ENCODE measurements around the gene C2CD2. TPM values are rescaled to one million over a fixed set of nuclear protein-coding genes. Genes with fewer than 3 reads are reported as not detected.

C2CD2 gene
- total and polyA plus RNA-seq, 2 experiments from 2014 or later, result 4.5 to 16.2 TPM

DNA sequence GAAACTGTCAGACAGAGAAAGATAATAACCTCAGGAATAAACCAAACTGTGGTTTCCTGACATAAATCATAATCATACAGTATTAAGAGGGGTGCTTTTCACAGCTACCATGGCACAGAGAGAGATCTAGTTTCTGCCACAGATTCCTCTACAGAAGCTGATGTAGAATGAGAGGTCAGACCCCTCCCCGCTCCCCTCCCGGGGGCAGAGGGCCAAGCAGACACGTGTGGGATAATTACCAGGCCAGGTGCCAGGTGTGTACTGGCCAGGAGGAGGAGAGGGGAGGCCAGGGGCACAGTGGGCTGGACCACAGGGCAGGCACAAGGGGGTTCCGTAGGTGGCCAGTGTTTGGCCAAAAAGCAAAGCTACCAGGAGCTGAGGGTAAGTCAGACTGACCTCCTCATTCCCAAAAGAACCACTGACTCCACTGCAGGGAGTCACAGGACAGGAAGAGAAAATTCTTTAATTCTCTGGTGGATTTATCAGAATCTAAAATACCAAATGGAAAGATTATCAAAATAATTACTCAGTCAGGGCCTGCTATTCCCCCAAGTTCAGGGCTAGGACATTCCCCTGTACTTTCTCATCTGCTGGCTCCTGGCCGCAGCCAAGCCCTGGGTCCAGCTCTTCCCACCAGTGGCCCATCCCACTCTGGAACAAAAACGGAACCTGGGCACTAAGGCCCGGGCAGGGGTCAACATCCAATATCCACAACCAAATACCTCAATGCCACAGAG lies 30.0 kb downstream of the C2CD2 start (continued):
- TF ChIP-seq, protein P1, sequence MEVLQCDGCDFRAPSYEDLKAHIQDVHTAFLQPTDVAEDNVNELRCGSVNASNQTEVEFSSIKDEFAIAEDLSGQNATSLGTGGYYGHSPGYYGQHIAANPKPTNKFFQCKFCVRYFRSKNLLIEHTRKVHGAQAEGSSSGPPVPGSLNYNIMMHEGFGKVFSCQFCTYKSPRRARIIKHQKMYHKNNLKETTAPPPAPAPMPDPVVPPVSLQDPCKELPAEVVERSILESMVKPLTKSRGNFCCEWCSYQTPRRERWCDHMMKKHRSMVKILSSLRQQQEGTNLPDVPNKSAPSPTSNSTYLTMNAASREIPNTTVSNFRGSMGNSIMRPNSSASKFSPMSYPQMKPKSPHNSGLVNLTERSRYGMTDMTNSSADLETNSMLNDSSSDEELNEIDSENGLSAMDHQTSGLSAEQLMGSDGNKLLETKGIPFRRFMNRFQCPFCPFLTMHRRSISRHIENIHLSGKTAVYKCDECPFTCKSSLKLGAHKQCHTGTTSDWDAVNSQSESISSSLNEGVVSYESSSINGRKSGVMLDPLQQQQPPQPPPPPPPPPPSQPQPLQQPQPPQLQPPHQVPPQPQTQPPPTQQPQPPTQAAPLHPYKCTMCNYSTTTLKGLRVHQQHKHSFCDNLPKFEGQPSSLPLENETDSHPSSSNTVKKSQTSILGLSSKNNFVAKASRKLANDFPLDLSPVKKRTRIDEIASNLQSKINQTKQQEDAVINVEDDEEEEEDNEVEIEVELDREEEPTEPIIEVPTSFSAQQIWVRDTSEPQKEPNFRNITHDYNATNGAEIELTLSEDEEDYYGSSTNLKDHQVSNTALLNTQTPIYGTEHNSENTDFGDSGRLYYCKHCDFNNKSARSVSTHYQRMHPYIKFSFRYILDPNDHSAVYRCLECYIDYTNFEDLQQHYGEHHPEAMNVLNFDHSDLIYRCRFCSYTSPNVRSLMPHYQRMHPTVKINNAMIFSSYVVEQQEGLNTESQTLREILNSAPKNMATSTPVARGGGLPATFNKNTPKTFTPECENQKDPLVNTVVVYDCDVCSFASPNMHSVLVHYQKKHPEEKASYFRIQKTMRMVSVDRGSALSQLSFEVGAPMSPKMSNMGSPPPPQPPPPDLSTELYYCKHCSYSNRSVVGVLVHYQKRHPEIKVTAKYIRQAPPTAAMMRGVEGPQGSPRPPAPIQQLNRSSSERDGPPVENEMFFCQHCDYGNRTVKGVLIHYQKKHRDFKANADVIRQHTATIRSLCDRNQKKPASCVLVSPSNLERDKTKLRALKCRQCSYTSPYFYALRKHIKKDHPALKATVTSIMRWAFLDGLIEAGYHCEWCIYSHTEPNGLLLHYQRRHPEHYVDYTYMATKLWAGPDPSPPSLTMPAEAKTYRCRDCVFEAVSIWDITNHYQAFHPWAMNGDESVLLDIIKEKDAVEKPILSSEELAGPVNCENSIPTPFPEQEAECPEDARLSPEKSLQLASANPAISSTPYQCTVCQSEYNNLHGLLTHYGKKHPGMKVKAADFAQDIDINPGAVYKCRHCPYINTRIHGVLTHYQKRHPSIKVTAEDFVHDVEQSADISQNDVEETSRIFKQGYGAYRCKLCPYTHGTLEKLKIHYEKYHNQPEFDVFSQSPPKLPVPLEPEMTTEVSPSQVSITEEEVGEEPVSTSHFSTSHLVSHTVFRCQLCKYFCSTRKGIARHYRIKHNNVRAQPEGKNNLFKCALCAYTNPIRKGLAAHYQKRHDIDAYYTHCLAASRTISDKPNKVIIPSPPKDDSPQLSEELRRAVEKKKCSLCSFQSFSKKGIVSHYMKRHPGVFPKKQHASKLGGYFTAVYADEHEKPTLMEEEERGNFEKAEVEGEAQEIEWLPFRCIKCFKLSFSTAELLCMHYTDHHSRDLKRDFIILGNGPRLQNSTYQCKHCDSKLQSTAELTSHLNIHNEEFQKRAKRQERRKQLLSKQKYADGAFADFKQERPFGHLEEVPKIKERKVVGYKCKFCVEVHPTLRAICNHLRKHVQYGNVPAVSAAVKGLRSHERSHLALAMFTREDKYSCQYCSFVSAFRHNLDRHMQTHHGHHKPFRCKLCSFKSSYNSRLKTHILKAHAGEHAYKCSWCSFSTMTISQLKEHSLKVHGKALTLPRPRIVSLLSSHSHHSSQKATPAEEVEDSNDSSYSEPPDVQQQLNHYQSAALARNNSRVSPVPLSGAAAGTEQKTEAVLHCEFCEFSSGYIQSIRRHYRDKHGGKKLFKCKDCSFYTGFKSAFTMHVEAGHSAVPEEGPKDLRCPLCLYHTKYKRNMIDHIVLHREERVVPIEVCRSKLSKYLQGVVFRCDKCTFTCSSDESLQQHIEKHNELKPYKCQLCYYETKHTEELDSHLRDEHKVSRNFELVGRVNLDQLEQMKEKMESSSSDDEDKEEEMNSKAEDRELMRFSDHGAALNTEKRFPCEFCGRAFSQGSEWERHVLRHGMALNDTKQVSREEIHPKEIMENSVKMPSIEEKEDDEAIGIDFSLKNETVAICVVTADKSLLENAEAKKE (CRISPR knock-in tag; IDR thresholded peaks at IDR 0.05), result no peak
- no peak for TF ChIP-seq POLR2AphosphoS5 (IDR thresholded peaks at IDR 0.05; ENCODE audit: low read depth)
- TF ChIP-seq, protein P2, sequence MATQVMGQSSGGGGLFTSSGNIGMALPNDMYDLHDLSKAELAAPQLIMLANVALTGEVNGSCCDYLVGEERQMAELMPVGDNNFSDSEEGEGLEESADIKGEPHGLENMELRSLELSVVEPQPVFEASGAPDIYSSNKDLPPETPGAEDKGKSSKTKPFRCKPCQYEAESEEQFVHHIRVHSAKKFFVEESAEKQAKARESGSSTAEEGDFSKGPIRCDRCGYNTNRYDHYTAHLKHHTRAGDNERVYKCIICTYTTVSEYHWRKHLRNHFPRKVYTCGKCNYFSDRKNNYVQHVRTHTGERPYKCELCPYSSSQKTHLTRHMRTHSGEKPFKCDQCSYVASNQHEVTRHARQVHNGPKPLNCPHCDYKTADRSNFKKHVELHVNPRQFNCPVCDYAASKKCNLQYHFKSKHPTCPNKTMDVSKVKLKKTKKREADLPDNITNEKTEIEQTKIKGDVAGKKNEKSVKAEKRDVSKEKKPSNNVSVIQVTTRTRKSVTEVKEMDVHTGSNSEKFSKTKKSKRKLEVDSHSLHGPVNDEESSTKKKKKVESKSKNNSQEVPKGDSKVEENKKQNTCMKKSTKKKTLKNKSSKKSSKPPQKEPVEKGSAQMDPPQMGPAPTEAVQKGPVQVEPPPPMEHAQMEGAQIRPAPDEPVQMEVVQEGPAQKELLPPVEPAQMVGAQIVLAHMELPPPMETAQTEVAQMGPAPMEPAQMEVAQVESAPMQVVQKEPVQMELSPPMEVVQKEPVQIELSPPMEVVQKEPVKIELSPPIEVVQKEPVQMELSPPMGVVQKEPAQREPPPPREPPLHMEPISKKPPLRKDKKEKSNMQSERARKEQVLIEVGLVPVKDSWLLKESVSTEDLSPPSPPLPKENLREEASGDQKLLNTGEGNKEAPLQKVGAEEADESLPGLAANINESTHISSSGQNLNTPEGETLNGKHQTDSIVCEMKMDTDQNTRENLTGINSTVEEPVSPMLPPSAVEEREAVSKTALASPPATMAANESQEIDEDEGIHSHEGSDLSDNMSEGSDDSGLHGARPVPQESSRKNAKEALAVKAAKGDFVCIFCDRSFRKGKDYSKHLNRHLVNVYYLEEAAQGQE (IDR thresholded peaks at IDR 0.05; ENCODE audit: unreplicated experiment), result no peak
- TF ChIP-seq ZNF114 (CRISPR knock-in tag; IDR thresholded peaks at IDR 0.05), result no peak

DNA sequence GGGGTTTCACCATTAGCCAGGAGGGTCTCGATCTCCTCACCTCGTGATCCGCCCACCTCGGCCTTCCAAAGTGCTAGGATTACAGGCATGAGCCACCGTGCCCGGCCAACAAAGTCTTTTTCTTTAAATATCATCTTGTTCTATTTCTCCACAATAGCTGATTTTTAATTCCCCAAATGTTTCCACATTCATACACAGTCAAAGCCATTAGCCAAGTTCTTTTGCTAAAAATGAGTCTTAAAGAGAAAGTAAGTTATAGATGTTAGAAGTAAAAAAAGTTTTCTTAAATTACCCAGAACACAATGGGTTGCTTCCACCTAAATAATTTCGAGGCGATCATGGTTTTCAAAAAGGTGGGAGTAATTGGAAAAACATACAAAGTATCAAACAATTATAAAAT lies 30.6 kb downstream of the C2CD2 start:
- Mint-ChIP-seq H3K36me3 (ENCODE audit: low read depth) (no peaks in the 10 kb centered on the region), H3K9me3 (no peaks in the 10 kb centered on the region), H3K4me1 (peaks cover 22% of the 10 kb centered on the region), H3K4me3 (no peak overlapping the region), H3K27ac (no peak overlapping the region), H3K27me3 (ENCODE audit: insufficient read depth, low read depth, poor library complexity) (peaks cover 8% of the 10 kb centered on the region)
- H3F3A ChIP-seq (replicated peaks; ENCODE audit: low read depth), result no peaks in the 10 kb centered on the region
- H3K79me2 ChIP-seq (replicated peaks; ENCODE audit: insufficient read depth), result peaks cover 6% of the 10 kb centered on the region; the same call in 1 of the 2 replicates
- ATAC-seq (no peak), DNase-seq (ENCODE audit: low spot score) (no peak)
- no peaks in the 10 kb centered on the region for H3K9me2 ChIP-seq (ENCODE audit: insufficient read depth)
- no peaks in the 10 kb centered on the region for H3K36me3 ChIP-seq (ENCODE audit: insufficient read depth)
- no peak overlapping the region for H2AFZ ChIP-seq
- no peaks in the 10 kb centered on the region for H3K27me3 ChIP-seq (ENCODE audit: insufficient read depth)
- no peaks in the 10 kb centered on the region for H4K20me1 ChIP-seq (replicated peaks; ENCODE audit: insufficient read depth)
- peaks cover 24% of the 10 kb centered on the region for H3K4me1 ChIP-seq (ENCODE audit: insufficient read depth)
- no peak overlapping the region for H3K4me3 ChIP-seq
- no peak overlapping the region for H3K27ac ChIP-seq (ENCODE audit: low read depth)
- H3K4me2 ChIP-seq, result no peak overlapping the region
- TF ChIP-seq POLR2AphosphoS5 (IDR thresholded peaks at IDR 0.05; ENCODE audit: low read depth) (no peak), NANOG (IDR thresholded peaks at IDR 0.05; ENCODE audit: borderline replicate concordance) (no peak), EZH2 (IDR thresholded peaks at IDR 0.05; ENCODE audit: low read depth, unreplicated experiment) (no peak), STAT1 (IDR thresholded peaks at IDR 0.05; ENCODE audit: unreplicated experiment) (no peak)
- TF ChIP-seq, protein P3, sequence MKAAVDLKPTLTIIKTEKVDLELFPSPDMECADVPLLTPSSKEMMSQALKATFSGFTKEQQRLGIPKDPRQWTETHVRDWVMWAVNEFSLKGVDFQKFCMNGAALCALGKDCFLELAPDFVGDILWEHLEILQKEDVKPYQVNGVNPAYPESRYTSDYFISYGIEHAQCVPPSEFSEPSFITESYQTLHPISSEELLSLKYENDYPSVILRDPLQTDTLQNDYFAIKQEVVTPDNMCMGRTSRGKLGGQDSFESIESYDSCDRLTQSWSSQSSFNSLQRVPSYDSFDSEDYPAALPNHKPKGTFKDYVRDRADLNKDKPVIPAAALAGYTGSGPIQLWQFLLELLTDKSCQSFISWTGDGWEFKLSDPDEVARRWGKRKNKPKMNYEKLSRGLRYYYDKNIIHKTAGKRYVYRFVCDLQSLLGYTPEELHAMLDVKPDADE (IDR thresholded peaks at IDR 0.05), result no peak
- TF ChIP-seq, protein P4, sequence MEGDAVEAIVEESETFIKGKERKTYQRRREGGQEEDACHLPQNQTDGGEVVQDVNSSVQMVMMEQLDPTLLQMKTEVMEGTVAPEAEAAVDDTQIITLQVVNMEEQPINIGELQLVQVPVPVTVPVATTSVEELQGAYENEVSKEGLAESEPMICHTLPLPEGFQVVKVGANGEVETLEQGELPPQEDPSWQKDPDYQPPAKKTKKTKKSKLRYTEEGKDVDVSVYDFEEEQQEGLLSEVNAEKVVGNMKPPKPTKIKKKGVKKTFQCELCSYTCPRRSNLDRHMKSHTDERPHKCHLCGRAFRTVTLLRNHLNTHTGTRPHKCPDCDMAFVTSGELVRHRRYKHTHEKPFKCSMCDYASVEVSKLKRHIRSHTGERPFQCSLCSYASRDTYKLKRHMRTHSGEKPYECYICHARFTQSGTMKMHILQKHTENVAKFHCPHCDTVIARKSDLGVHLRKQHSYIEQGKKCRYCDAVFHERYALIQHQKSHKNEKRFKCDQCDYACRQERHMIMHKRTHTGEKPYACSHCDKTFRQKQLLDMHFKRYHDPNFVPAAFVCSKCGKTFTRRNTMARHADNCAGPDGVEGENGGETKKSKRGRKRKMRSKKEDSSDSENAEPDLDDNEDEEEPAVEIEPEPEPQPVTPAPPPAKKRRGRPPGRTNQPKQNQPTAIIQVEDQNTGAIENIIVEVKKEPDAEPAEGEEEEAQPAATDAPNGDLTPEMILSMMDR (conservative IDR thresholded peaks at IDR 0.05; ENCODE audit: low read depth in 2 of 2), result no peak
